B cell (primary cell): Measurements from ENCODE around the gene SPATA2L.

Experiments
- EZH2 ChIP-seq: IDR thresholded peaks from 2 replicates; pipeline ENCODE4 v1.6.1; 2012; ENCODE audit warnings: borderline replicate concordance, low read depth, mild to moderate bottlenecking, moderate library complexity, low read length; ENCODE audit not compliant: insufficient read depth, poor library complexity, severe bottlenecking
- TF ChIP-seq, protein P1 (sequence below): fragments of 200-600 bp; IDR thresholded peaks from one replicate; pipeline ENCODE4 v1.8.0; 2022; ENCODE audit warnings: antibody characterized with exemption, mild to moderate bottlenecking

DNA sequence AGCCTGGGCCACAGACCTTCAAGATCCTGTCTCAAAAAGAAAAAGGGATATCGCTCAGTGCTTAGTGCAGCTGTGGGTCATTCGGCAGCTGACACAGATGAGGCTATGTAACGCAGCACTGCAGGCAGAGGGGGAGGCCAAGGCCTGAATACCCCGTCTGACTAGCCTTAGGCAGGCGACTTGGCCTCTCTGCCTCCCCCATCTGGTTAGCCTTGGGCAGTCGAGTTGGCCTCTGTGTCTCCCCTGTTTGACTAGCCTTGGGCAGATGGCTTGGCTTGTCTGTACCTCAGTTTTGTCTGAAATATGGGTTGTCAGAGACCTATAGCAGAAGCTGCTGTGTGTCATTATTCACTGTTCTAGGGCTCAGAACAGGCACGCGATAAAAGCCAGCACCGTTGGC is 33.9 kb downstream of the SPATA2L start:
- TF ChIP-seq, protein P1, sequence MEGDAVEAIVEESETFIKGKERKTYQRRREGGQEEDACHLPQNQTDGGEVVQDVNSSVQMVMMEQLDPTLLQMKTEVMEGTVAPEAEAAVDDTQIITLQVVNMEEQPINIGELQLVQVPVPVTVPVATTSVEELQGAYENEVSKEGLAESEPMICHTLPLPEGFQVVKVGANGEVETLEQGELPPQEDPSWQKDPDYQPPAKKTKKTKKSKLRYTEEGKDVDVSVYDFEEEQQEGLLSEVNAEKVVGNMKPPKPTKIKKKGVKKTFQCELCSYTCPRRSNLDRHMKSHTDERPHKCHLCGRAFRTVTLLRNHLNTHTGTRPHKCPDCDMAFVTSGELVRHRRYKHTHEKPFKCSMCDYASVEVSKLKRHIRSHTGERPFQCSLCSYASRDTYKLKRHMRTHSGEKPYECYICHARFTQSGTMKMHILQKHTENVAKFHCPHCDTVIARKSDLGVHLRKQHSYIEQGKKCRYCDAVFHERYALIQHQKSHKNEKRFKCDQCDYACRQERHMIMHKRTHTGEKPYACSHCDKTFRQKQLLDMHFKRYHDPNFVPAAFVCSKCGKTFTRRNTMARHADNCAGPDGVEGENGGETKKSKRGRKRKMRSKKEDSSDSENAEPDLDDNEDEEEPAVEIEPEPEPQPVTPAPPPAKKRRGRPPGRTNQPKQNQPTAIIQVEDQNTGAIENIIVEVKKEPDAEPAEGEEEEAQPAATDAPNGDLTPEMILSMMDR, result no peak
- no peak for TF ChIP-seq EZH2
